GM18498 (cell line): ENCODE data around the gene PALM.

Source experiments
- ATAC-seq: cut with Tn5 transposase; IDR thresholded peaks from one replicate; pipeline ENCODE4 v1.9.1; 2021; ENCODE audit warnings: mild to moderate bottlenecking, moderate library complexity; ENCODE audit not compliant: unreplicated experiment

PALM gene

GRCh38 chr19:778910-779653 is 70.3 kb downstream of the PALM start:
- no peak for ATAC-seq

DNA sequence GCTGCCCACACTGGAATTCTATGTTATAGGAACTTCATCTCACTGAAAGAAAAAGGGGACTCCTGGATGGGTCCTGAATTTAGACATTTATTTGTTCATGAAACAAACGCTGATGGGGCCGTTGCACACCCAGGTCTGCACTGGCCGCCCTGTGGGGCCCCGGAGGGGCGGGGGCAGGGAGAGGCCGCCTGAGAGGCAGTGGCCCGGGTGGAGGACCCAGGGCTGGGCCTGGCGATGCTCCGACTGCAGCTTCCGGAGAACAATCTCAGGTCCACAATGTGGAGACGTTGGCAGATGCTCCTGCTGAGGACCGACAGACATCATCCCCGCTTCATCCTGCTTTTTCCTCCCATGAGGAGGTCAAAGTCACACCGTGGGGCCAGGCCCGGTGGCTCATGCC is 72.2 kb downstream of the PALM start:
- no peak for ATAC-seq

DNA sequence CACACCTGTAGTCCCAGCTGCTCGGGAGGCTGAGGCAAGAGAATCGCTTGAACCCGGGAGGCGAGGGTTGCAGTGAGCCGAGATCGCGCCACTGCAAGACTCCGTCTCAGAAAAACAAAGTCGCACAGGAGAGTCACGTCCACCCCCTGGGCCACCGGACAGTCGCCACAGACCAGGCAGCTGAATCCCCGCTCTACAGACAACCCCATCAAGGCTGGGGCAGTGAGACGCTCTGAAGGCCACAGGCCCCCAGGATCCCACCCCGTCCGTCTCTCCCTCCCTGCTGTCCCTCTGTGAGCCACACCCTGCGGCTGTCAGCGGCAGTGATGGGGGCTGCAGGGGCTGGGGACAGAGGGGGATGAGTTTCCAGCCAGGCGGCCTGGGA is 73.1 kb downstream of the PALM start:
- no peak for ATAC-seq

DNA sequence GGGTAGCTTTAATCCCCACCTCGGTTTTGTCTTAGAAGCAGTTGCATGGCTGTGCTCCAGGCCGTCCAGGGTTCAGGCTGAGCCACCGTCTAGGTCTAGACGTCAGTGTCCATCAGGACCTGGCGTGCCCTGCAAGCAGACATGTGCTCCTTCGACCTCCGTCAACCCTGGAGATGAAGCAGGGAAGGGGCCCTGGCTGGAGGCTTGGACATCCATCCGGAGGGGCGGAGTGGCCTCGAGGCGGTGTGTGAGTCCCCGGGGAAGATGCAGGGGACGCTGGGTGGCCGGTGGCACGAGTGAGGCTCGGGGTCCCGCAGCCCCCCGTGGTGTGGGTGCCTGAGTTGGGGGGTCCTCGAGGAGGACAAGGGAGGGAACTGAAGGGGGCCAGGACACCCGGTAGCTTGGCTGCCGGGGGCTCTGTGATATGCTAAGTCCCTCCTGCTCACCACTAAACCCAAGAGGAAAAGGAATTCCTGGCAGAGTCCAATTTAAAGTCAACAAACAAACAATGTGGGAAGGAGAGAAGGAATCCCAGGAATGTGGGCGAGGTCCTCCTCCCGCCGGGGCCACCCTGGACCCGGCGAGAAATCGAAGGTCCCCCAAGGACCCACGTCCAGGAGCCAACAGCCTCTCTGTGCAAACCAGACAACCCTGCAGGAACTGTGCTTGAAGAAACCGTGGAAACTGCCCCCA is 73.6 kb downstream of the PALM start:
- no peak for ATAC-seq

DNA sequence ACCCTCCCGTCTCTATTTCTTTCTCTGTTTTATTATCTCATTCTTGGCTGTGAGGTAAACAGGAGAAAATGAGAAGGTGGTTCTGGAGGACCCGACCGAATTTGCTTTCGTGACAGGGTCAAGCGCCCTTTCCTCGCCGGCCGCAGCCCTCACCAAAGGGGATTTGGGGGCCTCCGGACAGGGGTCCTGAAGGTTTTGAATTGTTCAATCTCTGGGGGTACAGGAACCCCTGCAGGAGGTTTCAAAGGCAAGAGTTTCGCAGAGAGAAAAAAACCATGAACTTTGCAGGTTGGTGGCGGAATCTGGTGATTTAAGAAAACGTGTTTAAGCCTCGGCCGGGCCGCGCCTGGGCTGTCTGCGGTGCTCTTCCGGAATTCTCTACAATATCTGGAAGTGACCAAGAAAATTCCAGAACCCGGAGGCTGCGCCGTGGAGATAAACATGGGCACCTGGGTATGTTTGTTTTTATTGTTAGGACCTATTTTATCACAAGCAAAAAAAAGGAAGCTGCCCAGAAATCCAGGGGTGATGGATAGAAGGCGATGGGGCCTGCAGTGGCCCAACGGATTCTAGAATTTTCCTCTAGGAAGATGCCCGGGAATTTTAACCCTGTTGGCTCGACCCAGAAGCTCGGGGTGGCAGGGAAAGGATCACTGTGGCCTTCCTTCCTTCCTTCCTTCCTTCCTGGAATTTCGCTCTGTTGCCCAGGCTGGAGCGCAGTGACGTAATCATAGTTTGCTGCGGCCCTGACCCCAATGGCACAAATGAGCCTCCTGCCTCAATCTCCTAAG is 74.3 kb downstream of the PALM start:
- no peak for ATAC-seq

DNA sequence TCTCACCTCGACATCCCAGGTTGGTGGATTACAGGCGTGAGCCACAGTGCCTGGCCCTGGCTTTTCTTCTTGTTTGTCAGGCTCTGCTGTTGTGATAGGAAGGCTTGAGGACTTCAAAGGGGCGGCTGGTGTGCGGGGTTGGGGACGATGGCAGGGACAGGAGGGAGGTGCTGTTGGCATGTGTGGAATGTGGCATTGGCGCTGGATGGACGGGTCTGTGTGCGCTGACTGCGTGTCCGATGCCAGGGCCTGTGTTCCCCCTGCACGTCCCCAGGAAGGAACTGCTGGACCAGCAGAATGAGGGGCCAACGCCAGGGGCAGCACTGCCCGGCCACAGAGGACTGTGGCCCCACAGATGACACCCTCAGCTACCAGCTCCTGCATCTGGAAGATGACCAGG is 75.8 kb downstream of the PALM start:
- ATAC-seq, result no peak

- ATAC-seq, result no peak
Observed at GRCh38 chr19:787536-787935, 78.8 kb downstream of the PALM start.

GRCh38 chr19:788686-788982 is 79.9 kb downstream of the PALM start:
- no peak for ATAC-seq

- ATAC-seq, result no peak
Observed at GRCh38 chr19:788983-789700, 80.4 kb downstream of the PALM start.

DNA sequence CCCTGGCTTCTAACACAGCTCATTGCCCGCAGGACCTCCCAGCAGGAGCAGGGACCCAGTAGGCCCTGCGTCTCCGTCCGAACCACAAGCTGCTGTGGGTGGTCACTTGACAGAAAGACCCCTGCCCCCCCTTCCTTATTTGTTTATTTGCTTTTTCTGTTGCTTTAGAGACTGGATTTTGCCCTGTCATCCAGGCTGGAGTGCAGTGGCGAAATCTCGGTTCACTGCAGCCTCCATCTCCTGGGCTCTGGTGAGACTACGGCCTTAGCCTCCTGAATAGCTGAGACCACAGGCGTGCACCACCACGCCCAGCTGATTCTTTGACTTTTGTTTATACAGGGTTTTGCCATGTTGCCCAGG is 80.9 kb downstream of the PALM start:
- ATAC-seq, result no peak

- no peak for ATAC-seq
Observed at GRCh38 chr19:791007-791566, 82.4 kb downstream of the PALM start.

- no peak for ATAC-seq
Observed at GRCh38 chr19:791567-792305, 83.0 kb downstream of the PALM start.

GRCh38 chr19:792306-792885 is 83.7 kb downstream of the PALM start:
- ATAC-seq, result no peak

- ATAC-seq, result no peak
Observed at GRCh38 chr19:793806-794205, 85.1 kb downstream of the PALM start.

DNA sequence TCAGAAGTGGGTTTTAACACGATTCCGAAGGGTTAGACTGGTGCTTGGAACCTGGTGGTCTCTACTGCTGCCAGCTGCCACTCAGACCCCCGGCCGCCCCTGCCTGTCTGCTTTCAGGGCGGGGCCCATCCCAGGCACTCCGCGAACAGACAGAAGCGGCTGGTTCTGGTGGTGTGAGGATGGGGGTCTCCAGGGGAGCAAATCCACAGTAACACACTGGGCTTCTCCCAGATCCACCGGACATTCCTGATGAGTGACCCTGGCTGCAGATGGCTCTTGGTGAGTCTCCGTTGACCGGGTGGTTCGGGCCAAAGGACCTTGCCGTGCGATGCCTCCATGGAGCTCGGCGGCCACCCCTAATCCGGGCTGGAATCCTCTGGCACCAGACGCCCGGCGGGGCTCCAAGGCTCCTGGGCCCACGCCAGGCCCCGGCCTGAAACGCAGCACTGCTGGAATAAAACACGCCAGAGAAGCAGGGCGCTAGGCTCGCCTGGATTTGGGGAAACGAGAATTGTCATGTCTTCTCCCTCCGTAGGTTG is 86.4 kb downstream of the PALM start:
- ATAC-seq, result no peak

- no peak for ATAC-seq
Observed at GRCh38 chr19:795691-796581, 87.2 kb downstream of the PALM start.

DNA sequence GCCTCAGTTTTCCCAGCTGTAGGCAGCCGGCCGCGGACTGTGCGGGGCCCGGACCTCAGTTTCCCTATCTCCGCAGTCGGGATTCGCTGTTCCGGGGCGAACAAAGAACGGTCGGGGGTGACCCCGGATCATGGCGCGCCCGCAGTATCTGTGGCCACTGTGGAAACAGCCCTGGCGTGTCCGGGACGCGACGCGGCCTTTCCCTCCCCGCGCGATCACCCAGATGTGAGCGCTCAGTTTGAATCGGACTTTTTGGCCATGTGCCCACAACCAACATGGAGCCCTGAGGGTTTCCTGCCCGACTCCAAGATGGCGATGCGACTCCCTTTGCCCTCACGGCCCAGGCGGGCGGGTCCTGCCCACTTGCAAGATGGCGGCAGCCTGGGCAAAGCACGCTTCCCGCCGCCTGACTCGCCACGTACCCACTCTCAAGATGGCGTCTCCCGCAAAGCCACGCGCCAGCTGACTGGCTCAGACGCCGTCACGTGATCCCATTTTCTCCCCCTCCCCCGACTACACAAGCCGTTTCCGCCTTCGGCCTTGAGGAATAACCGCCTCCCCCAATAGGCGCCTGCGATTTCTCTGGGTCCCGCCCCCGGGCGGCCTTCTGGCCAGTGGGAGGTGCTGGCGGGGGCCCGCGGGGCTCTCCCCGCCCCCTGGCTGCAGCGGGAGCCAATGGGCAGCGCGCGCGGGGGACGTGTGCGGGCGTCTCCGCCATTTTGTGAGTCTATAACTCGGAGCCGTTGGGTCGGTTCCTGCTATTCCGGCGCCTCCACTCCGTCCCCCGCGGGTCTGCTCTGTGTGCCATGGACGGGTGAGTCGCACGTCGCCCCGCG is 88.2 kb downstream of the PALM start, which contains the start of gene PTBP1:
TSS of gene PTBP1 (plus strand) at position 761 of the 836 bp plus-strand sequence. CDS start at position 807, 46 bp downstream.
- ATAC-seq, result peak; percentile 80
